ENCODE results near the gene EHMT1. TPM values are rescaled to one million over a fixed set of nuclear protein-coding genes. Genes with fewer than 3 reads are reported as not detected.
A peak's percentile ranks its signal among the peaks of the same experiment; 100 is the strongest.

Gene EHMT1
- total RNA-seq, 1 donor, result 31.4 TPM

- TF ChIP-seq, protein P1, sequence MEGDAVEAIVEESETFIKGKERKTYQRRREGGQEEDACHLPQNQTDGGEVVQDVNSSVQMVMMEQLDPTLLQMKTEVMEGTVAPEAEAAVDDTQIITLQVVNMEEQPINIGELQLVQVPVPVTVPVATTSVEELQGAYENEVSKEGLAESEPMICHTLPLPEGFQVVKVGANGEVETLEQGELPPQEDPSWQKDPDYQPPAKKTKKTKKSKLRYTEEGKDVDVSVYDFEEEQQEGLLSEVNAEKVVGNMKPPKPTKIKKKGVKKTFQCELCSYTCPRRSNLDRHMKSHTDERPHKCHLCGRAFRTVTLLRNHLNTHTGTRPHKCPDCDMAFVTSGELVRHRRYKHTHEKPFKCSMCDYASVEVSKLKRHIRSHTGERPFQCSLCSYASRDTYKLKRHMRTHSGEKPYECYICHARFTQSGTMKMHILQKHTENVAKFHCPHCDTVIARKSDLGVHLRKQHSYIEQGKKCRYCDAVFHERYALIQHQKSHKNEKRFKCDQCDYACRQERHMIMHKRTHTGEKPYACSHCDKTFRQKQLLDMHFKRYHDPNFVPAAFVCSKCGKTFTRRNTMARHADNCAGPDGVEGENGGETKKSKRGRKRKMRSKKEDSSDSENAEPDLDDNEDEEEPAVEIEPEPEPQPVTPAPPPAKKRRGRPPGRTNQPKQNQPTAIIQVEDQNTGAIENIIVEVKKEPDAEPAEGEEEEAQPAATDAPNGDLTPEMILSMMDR (IDR thresholded peaks at IDR 0.05; ENCODE audit: insufficient read depth, low read length), result no peak
- no peak for DNase-seq (ENCODE audit: low read depth)
- no peak overlapping the region for H3K4me3 ChIP-seq (ENCODE audit: low read depth, low read length)
Observed at GRCh38 chr9:137694236-137694959, 75.6 kb downstream of the EHMT1 start.

GRCh38 chr9:137694962-137695875 is 76.4 kb downstream of the EHMT1 start:
- H3K4me3 ChIP-seq (ENCODE audit: low read depth, low read length), result no peak overlapping the region
- TF ChIP-seq, protein P1 (IDR thresholded peaks at IDR 0.05; ENCODE audit: insufficient read depth, low read length), result peak; percentile 68
- DNase-seq (ENCODE audit: low read depth), result peak; percentile 22

DNA sequence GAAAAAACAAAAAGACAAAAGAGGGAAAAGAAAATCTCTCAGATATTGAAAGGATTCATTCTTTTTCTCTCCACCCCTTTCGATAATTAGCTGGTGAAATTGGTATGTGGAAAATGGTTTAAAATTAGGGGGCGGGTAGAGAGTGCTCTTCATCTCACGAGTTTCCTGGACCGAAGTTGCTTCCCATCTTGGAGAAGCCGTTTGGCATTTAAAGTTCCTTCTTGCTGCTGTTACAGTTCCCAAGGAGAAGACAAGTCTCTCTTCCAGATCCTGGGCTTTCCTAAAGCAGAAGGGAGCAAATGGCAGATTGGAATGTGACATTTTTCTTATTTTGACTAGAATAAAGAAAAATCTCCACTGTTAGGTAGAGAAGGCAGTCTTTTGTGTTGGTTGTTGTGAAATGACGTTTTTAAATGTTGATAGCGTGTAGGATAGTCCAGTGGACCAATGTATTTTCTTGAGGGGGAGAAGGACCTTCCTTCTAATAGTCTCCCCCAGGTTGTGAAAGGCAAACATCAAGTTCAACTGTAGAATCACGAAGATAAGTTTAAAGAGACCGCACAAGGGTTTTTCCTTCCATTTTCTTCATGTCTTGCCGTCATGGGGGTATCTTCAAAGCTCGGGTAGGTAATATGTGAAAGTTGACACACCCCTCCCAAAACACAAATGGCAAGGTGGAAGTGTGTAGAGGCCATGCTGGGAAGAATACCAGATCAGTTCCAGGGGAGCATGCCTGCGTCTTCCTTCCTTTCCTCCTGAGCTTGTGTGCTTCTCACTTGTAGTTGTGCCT is 77.5 kb downstream of the EHMT1 start:
- H3K4me3 ChIP-seq (ENCODE audit: low read depth, low read length), result no peak overlapping the region
- TF ChIP-seq, protein P1 (IDR thresholded peaks at IDR 0.05; ENCODE audit: insufficient read depth, low read length), result no peak
- DNase-seq (ENCODE audit: low read depth), result no peak

DNA sequence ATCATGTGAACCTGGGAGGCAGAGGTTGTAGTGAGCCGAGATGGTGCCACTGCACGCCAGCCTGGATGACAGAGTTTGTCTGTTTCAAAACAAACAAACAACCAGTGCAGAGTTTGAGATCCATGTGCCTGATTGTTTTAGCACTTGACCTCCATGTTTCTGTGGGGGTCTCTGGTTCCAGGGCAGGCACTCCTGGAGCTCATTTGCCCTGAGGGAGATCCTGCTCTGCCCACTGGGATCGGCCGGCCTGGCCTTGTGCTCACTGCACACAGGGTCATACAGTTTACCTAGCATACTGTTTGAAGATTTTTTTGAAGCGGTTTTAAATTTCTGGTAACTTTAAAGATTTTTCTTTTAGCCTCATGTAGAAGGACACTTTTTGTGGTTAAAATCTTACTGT is 78.4 kb downstream of the EHMT1 start:
- DNase-seq (ENCODE audit: low read depth), result no peak
- H3K4me3 ChIP-seq (ENCODE audit: low read depth, low read length), result no peak overlapping the region
- TF ChIP-seq, protein P1 (IDR thresholded peaks at IDR 0.05; ENCODE audit: insufficient read depth, low read length), result no peak

- H3K4me3 ChIP-seq (ENCODE audit: low read depth, low read length), result no peak overlapping the region
- no peak for DNase-seq (ENCODE audit: low read depth)
- TF ChIP-seq, protein P1 (IDR thresholded peaks at IDR 0.05; ENCODE audit: insufficient read depth, low read length), result no peak
Observed at GRCh38 chr9:137697832-137698231, 79.0 kb downstream of the EHMT1 start.

- no peak for DNase-seq (ENCODE audit: low read depth)
- TF ChIP-seq, protein P1 (IDR thresholded peaks at IDR 0.05; ENCODE audit: insufficient read depth, low read length), result no peak
- no peak overlapping the region for H3K4me3 ChIP-seq (ENCODE audit: low read depth, low read length)
Observed at GRCh38 chr9:137700911-137701310, 82.1 kb downstream of the EHMT1 start.

All from fibroblast of the aortic adventitia (primary cell).